Fibroblast of mammary gland (primary cell): ENCODE results near the gene FTCD.
"Not testable (repeated sequence)": the region's sequence is repeated elsewhere in the genome, so short reads cannot be mapped to it uniquely, and the experiment has no call there.

Experiments used
- DNase-seq: peaks from one replicate; pipeline ENCODE4 v3.0.0-alpha.2; 2010; ENCODE audit warnings: low read depth
- H3K4me3 ChIP-seq: 2 replicates; pipeline ENCODE4 v1.5.1; 2011; ENCODE audit warnings: low read depth, mild to moderate bottlenecking, low read length, moderate library complexity; ENCODE audit not compliant: control insufficient read depth
- CTCF ChIP-seq: conservative IDR thresholded peaks from 2 replicates; pipeline ENCODE4 v1.5.1; 2011; ENCODE audit warnings: low read depth, low read length, inconsistent platforms; ENCODE audit not compliant: control insufficient read depth, insufficient read depth

The FTCD gene

GRCh38 chr21:46151261-46151988 is 4.0 kb downstream of the FTCD start:
- TF ChIP-seq CTCF: no peak
- no peak for DNase-seq
- no peak overlapping the region for H3K4me3 ChIP-seq

GRCh38 chr21:46150491-46151121 is 4.8 kb downstream of the FTCD start:
- peak; percentile 7 for DNase-seq
- H3K4me3 ChIP-seq: no peak overlapping the region
- TF ChIP-seq CTCF: no peak

- no peak for DNase-seq
- TF ChIP-seq CTCF: no peak
Observed at GRCh38 chr21:46150073-46150472, 5.3 kb downstream of the FTCD start.

GRCh38 chr21:46149205-46149901 is 6.0 kb downstream of the FTCD start:
- TF ChIP-seq CTCF: no peak
- H3K4me3 ChIP-seq: no peak overlapping the region
- DNase-seq: no peak

More at GRCh38 chr21:46150073-46150472, 5.3 kb downstream of the FTCD start:
- no peak overlapping the region for H3K4me3 ChIP-seq

GRCh38 chr21:46148106-46148505 is 7.3 kb downstream of the FTCD start:
- no peak overlapping the region for H3K4me3 ChIP-seq
- DNase-seq: no peak
- no peak for TF ChIP-seq CTCF

GRCh38 chr21:46147429-46147828 is 8.0 kb downstream of the FTCD start:
- DNase-seq: peak; percentile 47
- TF ChIP-seq CTCF: peak; percentile 70
- not testable (repeated sequence) for H3K4me3 ChIP-seq
